NCI-H1092 (cell line): ENCODE results near the gene GTPBP2.
"Not testable (repeated sequence)": the region's sequence is repeated elsewhere in the genome, so short reads cannot be mapped to it uniquely, and the experiment has no call there.

Experiments used
- DNase-seq: peaks from one replicate; lab custom pipeline; 2025; lab: John Stamatoyannopoulos, UW

GTPBP2 gene

DNA sequence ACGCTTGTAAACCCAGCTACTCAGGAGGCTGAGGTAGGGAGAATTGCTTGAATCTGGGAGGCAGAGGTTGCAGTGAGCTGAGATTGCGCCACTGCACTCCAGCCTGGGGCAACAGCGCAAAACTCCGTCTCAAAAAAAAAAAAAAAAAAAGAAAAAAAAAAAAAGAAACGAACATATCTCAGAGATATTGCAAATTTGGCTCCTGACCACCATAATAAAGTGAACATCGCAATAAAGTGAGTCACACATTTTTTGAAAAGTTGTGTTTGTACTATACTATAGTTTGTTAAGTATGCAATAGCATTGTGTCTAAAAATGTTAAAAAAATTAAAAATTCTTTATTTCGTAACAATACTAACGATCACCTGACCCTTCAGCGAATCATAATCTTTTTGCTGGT lies 29.1 kb upstream of the GTPBP2 start:
- DNase-seq = no peak

GRCh38 chr6:43657221-43657802 lies 28.2 kb upstream of the GTPBP2 start:
- DNase-seq = no peak

GRCh38 chr6:43652822-43653221 lies 23.8 kb upstream of the GTPBP2 start:
- DNase-seq = not testable (repeated sequence)

DNA sequence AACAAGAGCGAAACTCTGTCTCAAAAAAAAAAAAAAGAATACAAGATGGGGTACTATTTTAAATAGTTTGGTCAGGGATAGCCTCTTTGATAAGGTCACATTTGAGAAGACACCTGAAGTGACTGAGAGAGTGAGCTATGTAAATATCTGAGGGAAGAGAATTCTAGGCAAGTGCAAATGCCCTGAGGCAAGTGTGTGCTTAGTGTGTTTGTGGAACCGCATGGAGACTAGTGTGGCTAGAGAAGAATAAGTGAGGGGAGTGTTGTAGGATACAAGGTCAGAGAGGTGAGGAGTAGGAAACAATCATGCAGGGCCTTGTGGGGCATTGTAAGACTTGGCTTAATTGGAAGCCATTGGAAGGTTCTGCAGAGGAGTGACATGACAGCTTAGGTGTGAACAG lies 19.2 kb upstream of the GTPBP2 start:
- no peak for DNase-seq

DNA sequence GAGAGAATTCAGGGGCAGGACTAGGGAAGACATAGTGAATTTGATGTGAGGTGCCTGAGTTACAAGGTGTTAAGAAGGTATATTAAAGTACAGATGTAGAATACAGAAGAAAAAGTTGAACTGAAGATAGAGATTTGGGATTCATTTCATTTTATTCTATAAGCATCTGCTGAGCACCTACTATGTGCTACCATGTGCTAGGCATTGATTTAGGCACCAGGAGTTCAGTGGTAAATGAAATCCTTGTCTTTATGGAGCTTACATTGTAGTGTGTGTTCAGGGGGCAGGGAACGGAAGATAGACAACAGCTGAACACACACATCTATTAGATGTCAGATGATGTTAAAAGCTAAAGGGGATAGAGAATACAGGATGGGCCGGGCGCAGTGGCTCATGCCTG lies 18.5 kb upstream of the GTPBP2 start:
- no peak for DNase-seq

DNA sequence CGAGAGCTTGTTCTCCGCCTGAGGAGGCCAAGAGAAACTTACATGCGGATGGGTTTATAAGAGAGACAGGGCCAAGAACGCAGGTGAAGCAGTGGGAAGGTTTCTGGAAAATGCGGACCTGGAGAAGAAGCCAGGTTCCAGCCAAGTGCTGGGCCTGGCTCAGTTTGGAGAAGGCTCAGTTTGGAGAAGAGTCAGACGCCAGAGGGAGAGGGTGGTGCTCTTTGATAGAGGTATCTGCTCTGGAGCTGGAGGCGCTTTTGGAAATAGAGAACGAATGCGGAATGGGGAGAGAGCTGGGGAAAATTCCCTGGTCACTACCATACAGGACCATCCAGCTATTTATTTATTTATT lies 16.5 kb upstream of the GTPBP2 start:
- DNase-seq = no peak

GRCh38 chr6:43644940-43645612 lies 16.0 kb upstream of the GTPBP2 start, which contains the start of gene RSPH9:
Gene RSPH9 (plus strand): TSS chr6:43645036. CDS start chr6:43645099, 63 bp downstream.
- no peak for DNase-seq

DNA sequence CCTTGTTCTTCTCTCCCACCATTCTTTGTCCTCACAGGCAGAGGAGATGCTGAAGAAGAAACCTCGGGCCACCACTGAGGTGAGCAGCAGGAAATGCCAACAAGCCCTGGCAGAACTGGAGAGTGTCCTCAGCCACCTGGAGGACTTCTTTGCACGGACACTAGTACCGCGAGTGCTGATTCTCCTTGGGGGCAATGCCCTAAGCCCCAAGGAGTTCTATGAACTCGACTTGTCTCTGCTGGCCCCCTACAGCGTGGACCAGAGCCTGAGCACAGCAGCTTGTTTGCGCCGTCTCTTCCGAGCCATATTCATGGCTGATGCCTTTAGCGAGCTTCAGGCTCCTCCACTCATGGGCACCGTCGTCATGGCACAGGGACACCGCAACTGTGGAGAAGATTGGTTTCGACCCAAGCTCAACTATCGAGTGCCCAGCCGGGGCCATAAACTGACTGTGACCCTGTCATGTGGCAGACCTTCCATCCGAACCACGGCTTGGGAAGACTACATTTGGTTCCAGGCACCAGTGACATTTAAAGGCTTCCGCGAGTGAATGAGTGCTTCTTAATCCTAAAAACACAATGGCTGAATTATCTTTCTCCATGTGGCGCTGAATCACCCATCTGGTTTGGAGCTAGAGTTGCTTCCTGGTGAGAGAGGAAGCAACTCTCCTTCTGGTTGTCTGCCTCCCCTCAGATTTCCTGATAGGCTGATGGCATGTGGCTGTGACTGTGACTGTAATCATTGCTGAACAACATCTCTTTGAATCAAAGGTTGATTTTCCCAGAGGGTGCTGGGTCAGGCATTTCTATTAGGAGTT lies 11.1 kb upstream of the GTPBP2 start:
- DNase-seq = no peak

- no peak for DNase-seq
These were observed 7.2 kb upstream of the GTPBP2 start for GRCh38 chr6:43636308-43636659.

GRCh38 chr6:43635387-43636307 lies 6.6 kb upstream of the GTPBP2 start, which contains the start of gene MAD2L1BP:
Gene MAD2L1BP (plus strand): TSS chr6:43635840. CDS start chr6:43635876, 36 bp downstream.
- peak; percentile 87 for DNase-seq

- DNase-seq = no peak
These were observed 5.7 kb upstream of the GTPBP2 start for GRCh38 chr6:43634702-43635303.

- DNase-seq = not testable (repeated sequence)
These were observed 3.9 kb upstream of the GTPBP2 start for GRCh38 chr6:43633002-43633401.

DNA sequence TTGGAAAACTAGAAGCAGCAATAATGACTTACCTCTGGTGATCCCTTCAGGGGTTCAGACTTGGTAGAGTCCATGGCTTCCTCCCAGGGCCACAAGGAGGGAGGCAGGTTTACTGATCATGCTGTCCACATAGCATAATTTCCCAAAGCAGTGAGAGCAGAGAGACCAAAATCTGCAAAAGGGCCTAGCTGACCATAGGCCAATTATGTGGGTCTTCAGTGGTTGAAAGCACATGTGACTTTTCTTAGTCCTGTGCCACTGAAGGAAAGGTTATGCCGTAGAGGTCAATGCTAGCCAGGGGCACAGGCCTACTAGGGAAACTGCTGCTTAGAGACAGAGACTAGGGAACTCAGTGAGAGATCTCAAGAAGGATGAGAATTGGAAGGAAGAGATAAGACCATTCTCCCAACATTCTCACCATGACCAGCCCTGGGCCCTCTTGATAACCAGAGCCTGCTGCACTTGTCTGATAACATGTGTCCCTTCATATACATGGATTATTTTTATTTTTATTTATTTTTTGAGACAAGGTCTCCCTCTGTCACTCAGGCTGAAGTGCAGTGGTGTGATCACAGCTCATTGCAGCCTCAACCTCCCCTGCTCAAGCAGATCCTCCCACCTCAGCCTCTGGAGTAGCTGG lies 2.0 kb upstream of the GTPBP2 start:
- DNase-seq = no peak

GRCh38 chr6:43629505-43630300 lies 639 bp upstream of the GTPBP2 start:
- peak; percentile 93 for DNase-seq

DNA sequence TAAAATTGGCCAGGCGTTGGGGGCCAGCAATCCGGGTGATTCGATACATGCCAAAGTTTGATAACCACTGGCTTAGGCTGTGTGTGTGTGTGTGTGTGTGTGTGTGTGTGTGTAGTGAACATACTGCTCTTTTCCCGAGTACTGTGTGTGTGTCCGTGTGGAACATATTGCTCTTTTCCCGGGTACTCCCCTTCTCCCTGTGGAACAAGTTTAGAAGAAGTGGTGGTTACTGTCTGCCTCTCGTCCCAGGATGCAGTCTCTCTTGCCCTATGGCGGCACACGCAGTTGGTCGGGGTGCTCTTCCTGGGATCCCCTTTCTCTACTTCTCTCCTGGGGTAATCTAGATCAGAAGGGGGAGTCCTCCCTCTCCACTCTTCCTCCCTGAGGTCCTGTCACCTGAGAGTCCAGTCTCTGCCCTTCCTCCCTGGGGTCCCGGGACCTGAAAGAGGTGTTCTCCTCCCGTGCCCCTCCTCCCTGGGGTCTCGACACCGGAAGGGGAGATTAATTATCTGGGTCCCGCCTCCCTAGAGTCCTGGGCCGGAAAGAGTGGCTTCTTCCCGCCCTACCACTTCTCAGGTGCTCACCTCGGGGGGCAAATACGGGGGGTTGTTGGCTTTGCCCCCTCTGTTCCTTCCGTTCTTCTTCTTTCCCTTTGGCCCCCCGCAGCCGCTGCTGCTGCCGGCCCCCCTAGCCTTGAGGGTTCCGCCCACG lies 516 bp downstream of the GTPBP2 start:
- peak; percentile 38 for DNase-seq

- DNase-seq = peak; percentile 52
These were observed 1.8 kb downstream of the GTPBP2 start for GRCh38 chr6:43627008-43627825.

DNA sequence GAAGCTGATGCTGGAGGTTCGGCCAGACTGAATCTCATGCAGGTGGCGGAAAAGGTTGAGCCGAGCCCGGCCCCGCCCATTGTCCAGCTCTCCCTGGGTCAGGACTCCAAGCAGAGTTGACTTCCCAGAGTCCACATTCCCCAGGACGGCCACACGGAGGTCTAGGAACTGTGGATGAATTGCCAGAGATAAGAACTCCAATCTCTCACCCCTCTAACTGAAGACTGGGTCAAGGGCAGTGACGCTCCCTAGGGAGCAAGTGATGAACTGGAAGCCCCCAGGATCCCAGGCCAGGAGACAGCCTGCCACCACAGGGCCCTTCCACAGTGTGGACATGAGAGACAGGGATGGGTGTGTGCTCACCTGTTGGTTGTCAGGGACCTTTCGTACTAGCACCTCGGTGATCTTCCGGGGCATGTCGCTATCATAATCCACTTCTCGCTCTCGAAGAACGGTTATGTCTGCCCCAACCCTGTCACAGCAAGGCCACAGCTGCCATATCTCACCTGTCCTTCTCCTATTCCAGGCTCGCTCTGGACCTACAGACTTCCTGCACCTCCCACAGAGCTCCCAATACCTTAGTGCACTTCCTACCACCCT lies 3.6 kb downstream of the GTPBP2 start:
- no peak for DNase-seq

DNA sequence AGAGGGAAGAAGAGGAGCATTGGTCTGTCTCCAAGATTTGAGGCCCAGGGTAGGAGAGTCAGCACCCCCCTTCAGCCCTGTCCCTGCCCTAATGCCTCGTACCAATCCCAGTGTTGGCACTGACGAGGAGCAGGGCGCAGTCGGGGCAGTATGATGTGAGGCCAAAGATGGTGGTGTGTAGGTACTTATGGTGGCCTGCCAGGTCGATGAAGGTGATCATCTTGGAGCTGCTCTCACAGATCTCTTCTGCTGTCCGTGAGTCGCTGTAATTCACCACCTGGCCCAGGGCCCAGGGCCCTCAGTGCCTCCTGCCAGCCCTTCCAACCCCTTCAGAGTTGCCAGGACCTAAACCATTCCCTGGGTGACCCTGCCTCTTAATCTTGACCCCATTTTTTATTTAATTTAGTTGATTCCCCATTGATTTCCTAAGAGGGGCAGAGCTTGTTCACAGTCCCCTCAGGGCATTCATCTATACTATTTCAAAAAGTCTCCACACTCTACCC lies 4.2 kb downstream of the GTPBP2 start:
- no peak for DNase-seq
